Stomach (tissue), 4 donors: ENCODE results near the gene FLII.

Experiments used
- CTCF ChIP-seq, 7 experiments: fragments of 450-650 bp in 4 of 7; fragments of 200-600 bp in 3 of 7; sonication (generic) in 3 of 7; IDR thresholded peaks; one replicate each; pipeline ENCODE4 v1.5.1; 2016 to 2019; ENCODE audit warnings: antibody characterized with exemption in 7 of 7, control low read depth in 2 of 7, mild to moderate bottlenecking in 1 of 7
- EP300 ChIP-seq: sonication (generic); formaldehyde crosslinking; IDR thresholded peaks from one replicate; pipeline ENCODE4 v1.6.1; 2017; ENCODE audit warnings: antibody characterized with exemption
- POLR2A ChIP-seq, 4 donors: fragments of 450-650 bp; IDR thresholded peaks; one replicate each; pipeline ENCODE4 v1.6.1; 2016; ENCODE audit warnings: antibody characterized with exemption in 4 of 4, control low read depth in 2 of 4, mild to moderate bottlenecking in 1 of 4, moderate library complexity in 1 of 4
- POLR2AphosphoS5 ChIP-seq, 3 donors: sonication (generic); formaldehyde crosslinking; IDR thresholded peaks; one replicate each; pipeline ENCODE4 v1.6.1; 2016; ENCODE audit warnings: antibody characterized with exemption in 3 of 3

GRCh38 chr17:18197535-18198194, 60.9 kb downstream of the FLII start:
- TF ChIP-seq POLR2A (IDR thresholded peaks at IDR 0.05) = no peak
- no peak for TF ChIP-seq CTCF (IDR thresholded peaks at IDR 0.05)
- no peak for TF ChIP-seq POLR2AphosphoS5 (IDR thresholded peaks at IDR 0.05)
- no peak for TF ChIP-seq EP300
